A673 (cell line): ENCODE data around the gene HS1BP3.

Experiments used
- CTCF ChIP-seq: fragments of 300-800, 200-600 bp; sonication (generic); conservative IDR thresholded peaks from 2 replicates; pipeline ENCODE4 v1.5.1; 2017; ENCODE audit warnings: low read depth, mild to moderate bottlenecking, antibody characterized with exemption, low read length, moderate library complexity, mixed read lengths
- EZH2 ChIP-seq: fragments of 200-600 bp; sonication (generic); IDR thresholded peaks from 2 replicates; pipeline ENCODE4 v1.6.1; 2017; ENCODE audit warnings: borderline replicate concordance, low read depth, mild to moderate bottlenecking, mixed read lengths, antibody characterized with exemption, low read length; ENCODE audit not compliant: poor library complexity, severe bottlenecking

- no peak for TF ChIP-seq CTCF
- no peak for TF ChIP-seq EZH2
Observed at GRCh38 chr2:20596193-20596972, 54.5 kb downstream of the HS1BP3 start.
